Left renal cortex interstitium (tissue), 4 donors: ENCODE results near the gene UROS. TPM values are rescaled to one million over a fixed set of nuclear protein-coding genes. Genes with fewer than 3 reads are reported as not detected.

ENCODE experiments used
- DNase-seq, 4 donors: peaks; one replicate each; pipeline ENCODE4 v3.0.0-alpha.2; 2013; ENCODE audit warnings: low read depth in 4 of 4, low spot score in 2 of 4, missing footprints in 1 of 4
- polyA plus RNA-seq, 4 donors: library from polyadenylated mRNA; unstranded; fragments of 120-200 nt; gene quantifications; one replicate each; pipeline ENCODE4 v1.2.1, GENCODE V29; 2013; ENCODE audit not compliant: insufficient read length in 4 of 4

UROS gene
- polyA plus RNA-seq, 4 donors = 53.5 to 61.2 (median 59.8) TPM

- DNase-seq = no peak
Measured at GRCh38 chr10:125769175-125769574, 53.9 kb downstream of the UROS start.

GRCh38 chr10:125768219-125768855, 54.7 kb downstream of the UROS start:
- peak in 3 of 4 donors; percentile 23 to 44 (median 32) for DNase-seq

GRCh38 chr10:125766511-125766910, 56.5 kb downstream of the UROS start:
- no peak for DNase-seq

GRCh38 chr10:125765835-125766234, 57.2 kb downstream of the UROS start:
- no peak for DNase-seq

GRCh38 chr10:125762692-125763648, 60.1 kb downstream of the UROS start:
- DNase-seq = no peak

- DNase-seq = no peak
Measured at GRCh38 chr10:125761961-125762360, 61.1 kb downstream of the UROS start.

- DNase-seq = no peak
Measured at GRCh38 chr10:125757742-125758141, 65.3 kb downstream of the UROS start.

- no peak for DNase-seq
Measured at GRCh38 chr10:125756853-125757487, 66.1 kb downstream of the UROS start.

- DNase-seq = no peak
Measured at GRCh38 chr10:125756196-125756595, 66.9 kb downstream of the UROS start.

- no peak for DNase-seq
Measured at GRCh38 chr10:125747417-125747816, 75.6 kb downstream of the UROS start.

- DNase-seq = no peak
Measured at GRCh38 chr10:125744909-125745308, 78.1 kb downstream of the UROS start.

- DNase-seq = peak in 1 of 4 donors; percentile 3
Measured at GRCh38 chr10:125742465-125742864, 80.6 kb downstream of the UROS start.

GRCh38 chr10:125739994-125740679, 82.9 kb downstream of the UROS start:
- no peak for DNase-seq

Other genes starting within 250 kb of the UROS start
- not detected for gene TEX36, start 140.1 kb downstream of the UROS start, polyA plus RNA-seq
- 10 to 100 TPM; 28.1 to 55.7 (median 39.9) TPM for gene EDRF1, start 103.5 kb downstream of the UROS start, polyA plus RNA-seq
- gene MMP21, start 47.4 kb downstream of the UROS start, polyA plus RNA-seq = under 1 TPM; 0.17 to 0.41 (median 0.33) TPM
- gene BCCIP, start 288 bp upstream of the UROS start, polyA plus RNA-seq = 10 to 100 TPM; 89.6 to 100.0 (median 92.4) TPM
- 10 to 100 TPM; 22.8 to 26.1 (median 23.0) TPM for gene DHX32, start 58.0 kb upstream of the UROS start, polyA plus RNA-seq
- gene FANK1, start 73.3 kb upstream of the UROS start, polyA plus RNA-seq = 10 to 100 TPM in 3 of 4 donors, 1 to 10 TPM in 1; 8.0 to 11.0 (median 10.5) TPM